H1 (cell line): ENCODE results near the gene ARTN. TPM values are rescaled to one million over a fixed set of nuclear protein-coding genes. Genes with fewer than 3 reads are reported as not detected.

Experiments
- CTCF ChIA-PET: fragments of 300-600 bp; sonication (Branson Sonifier 250); formaldehyde crosslinking; loops from one replicate; lab custom pipeline; 2021; ENCODE audit not compliant: partially characterized antibody; lab: Charles Lee
- POLR2A ChIA-PET: fragments of 300-600 bp; sonication (Branson Sonifier 250); formaldehyde crosslinking; loops from one replicate; lab custom pipeline; 2021; ENCODE audit warnings: inconsistent platforms; ENCODE audit not compliant: partially characterized antibody; lab: Charles Lee
- DNase-seq, 2 experiments: peaks; one replicate each; pipeline versions ENCODE4 v3.0.0 to v3.0.0-alpha.2; 2010 to 2022; ENCODE audit warnings: low spot score in 2 of 2, low read depth in 1 of 2, mixed read lengths in 1 of 2
- FAIRE-seq: peaks from 2 replicates; lab custom pipeline; 2011; peaks lifted over from hg19 to GRCh38; lab: Jason Lieb, UNC
- H2AFZ ChIP-seq: 2 replicates; pipeline ENCODE4 v1.8.1; 2012; ENCODE audit warnings: low read length, inconsistent platforms
- H2AK5ac ChIP-seq: 2 replicates; pipeline ENCODE4 v1.6.1; 2013; ENCODE audit warnings: low read depth, low read length
- H2BK120ac ChIP-seq: replicated peaks from 2 replicates; pipeline ENCODE3; 2013; ENCODE audit warnings: low read depth, low read length, inconsistent platforms
- H2BK12ac ChIP-seq: 2 replicates; pipeline ENCODE4 v1.6.1; 2013; ENCODE audit warnings: low read depth, low read length
- H2BK15ac ChIP-seq: 2 replicates; pipeline ENCODE4 v1.6.1; 2013; ENCODE audit warnings: low read length
- H2BK20ac ChIP-seq: 2 replicates; pipeline ENCODE4 v1.6.1; 2013; ENCODE audit warnings: low read length
- H2BK5ac ChIP-seq: 2 replicates; pipeline ENCODE4 v1.6.1; 2013; ENCODE audit warnings: low read depth, low read length
- H3K14ac ChIP-seq: 2 replicates; pipeline ENCODE4 v1.6.1; 2013; ENCODE audit warnings: inconsistent platforms; ENCODE audit not compliant: insufficient read length
- H3K18ac ChIP-seq: 2 replicates; pipeline ENCODE4 v1.6.1; 2013; ENCODE audit warnings: low read length; ENCODE audit errors: extremely low read depth
- H3K23ac ChIP-seq: 2 replicates; pipeline ENCODE4 v1.6.1; 2013; ENCODE audit warnings: inconsistent platforms; ENCODE audit not compliant: insufficient read length
- H3K23me2 ChIP-seq: 2 replicates; pipeline ENCODE4 v1.6.1; 2013; ENCODE audit warnings: low read depth, low read length
- H3K27ac ChIP-seq: 2 replicates; pipeline ENCODE4 v1.6.1; 2011; ENCODE audit warnings: low read depth, low read length, inconsistent platforms
- H3K27me3 ChIP-seq, 4 experiments: replicated peaks in 1 of 4; 1 replicate in 1 of 4; 2 replicates in 3 of 4; pipeline versions ENCODE4 v1.6.1 to v1.8.1; 2011 to 2013; ENCODE audit warnings: low read length in 3 of 4, mild to moderate bottlenecking in 3 of 4, inconsistent platforms in 2 of 4, mixed read lengths in 2 of 4, moderate library complexity in 1 of 4; ENCODE audit not compliant: control insufficient read depth in 3 of 4, insufficient read depth in 3 of 4; ENCODE audit errors: extremely low read depth in 1 of 4
- H3K36me3 ChIP-seq, 4 experiments: 2 replicates each; pipeline versions ENCODE4 v1.6.1 to v1.8.1; 2011 to 2013; ENCODE audit warnings: mild to moderate bottlenecking in 4 of 4, low read length in 3 of 4, moderate library complexity in 2 of 4, control low read depth in 1 of 4, inconsistent platforms in 1 of 4; ENCODE audit not compliant: insufficient read depth in 4 of 4, control insufficient read depth in 2 of 4
- H3K4ac ChIP-seq: replicated peaks from 2 replicates; pipeline ENCODE3; 2013; ENCODE audit warnings: low read length, low read depth, mixed read lengths, inconsistent platforms; ENCODE audit not compliant: insufficient read length
- H3K4me1 ChIP-seq, 4 experiments: replicated peaks in 1 of 4; 1 replicate in 1 of 4; 2 replicates in 3 of 4; pipeline versions ENCODE4 v1.6.1 to v1.8.1; 2011 to 2013; ENCODE audit warnings: low read length in 3 of 4, inconsistent platforms in 2 of 4, mixed read lengths in 1 of 4; ENCODE audit not compliant: insufficient read depth in 4 of 4, control insufficient read depth in 3 of 4
- H3K4me2 ChIP-seq, 2 experiments: 2 replicates each; pipeline versions ENCODE4 v1.6.1 to v1.8.1; 2011 to 2013; ENCODE audit warnings: low read depth in 2 of 2, low read length in 2 of 2, control low read depth in 1 of 2, inconsistent platforms in 1 of 2, mild to moderate bottlenecking in 1 of 2; ENCODE audit not compliant: insufficient read depth in 1 of 2
- H3K4me3 ChIP-seq, 4 experiments: fragments of 200-600, 300-600 bp in 1 of 4; sonication (generic), shearing (Covaris generic), sonication (Bioruptor Twin) in 1 of 4; 2 replicates each; pipeline versions ENCODE4 v1.5.1 to v1.8.1; 2011 to 2016; ENCODE audit warnings: low read length in 4 of 4, low read depth in 3 of 4, control low read depth in 2 of 4, inconsistent platforms in 2 of 4, mild to moderate bottlenecking in 2 of 4, mixed read lengths in 1 of 4, moderate library complexity in 1 of 4; ENCODE audit not compliant: insufficient read depth in 2 of 4; ENCODE audit errors: extremely low read depth in 1 of 4
- H3K56ac ChIP-seq: replicated peaks from 2 replicates; pipeline ENCODE3; 2013; ENCODE audit warnings: low read depth, mild to moderate bottlenecking, mixed read lengths, low read length, inconsistent platforms; ENCODE audit not compliant: insufficient read length
- H3K79me1 ChIP-seq: 2 replicates; pipeline ENCODE4 v1.6.1; 2013; ENCODE audit warnings: low read depth, low read length, control low read depth
- H3K79me2 ChIP-seq, 2 experiments: 2 replicates each; pipeline versions ENCODE4 v1.6.1 to v1.8.1; 2012 to 2013; ENCODE audit warnings: low read length in 2 of 2, mild to moderate bottlenecking in 2 of 2, inconsistent platforms in 1 of 2; ENCODE audit not compliant: insufficient read depth in 2 of 2, control insufficient read depth in 1 of 2
- H3K9ac ChIP-seq, 4 experiments: replicated peaks in 1 of 4; 1 replicate in 1 of 4; 2 replicates in 3 of 4; pipeline versions ENCODE4 v1.6.1 to v1.8.1; 2011 to 2013; ENCODE audit warnings: low read depth in 3 of 4, low read length in 3 of 4, control low read depth in 2 of 4, mild to moderate bottlenecking in 2 of 4, moderate library complexity in 2 of 4, inconsistent platforms in 1 of 4; ENCODE audit errors: extremely low read depth in 1 of 4
- H3K9me3 ChIP-seq, 2 experiments: 2 replicates each; pipeline versions ENCODE4 v1.6.1 to v1.8.1; 2012 to 2013; ENCODE audit warnings: mild to moderate bottlenecking in 2 of 2, moderate library complexity in 2 of 2, control low read depth in 1 of 2, inconsistent platforms in 1 of 2, low read depth in 1 of 2, low read length in 1 of 2, mixed read lengths in 1 of 2; ENCODE audit not compliant: insufficient read depth in 2 of 2
- H4K20me1 ChIP-seq, 2 experiments: replicated peaks in 1 of 2; 2 replicates each; pipeline versions ENCODE3 to v1.8.1; 2011 to 2013; ENCODE audit warnings: inconsistent platforms in 2 of 2, low read length in 2 of 2, mild to moderate bottlenecking in 1 of 2; ENCODE audit not compliant: insufficient read depth in 2 of 2, control insufficient read depth in 1 of 2
- H4K5ac ChIP-seq: 2 replicates; pipeline ENCODE4 v1.6.1; 2013; ENCODE audit warnings: low read length, low read depth, mixed read lengths, inconsistent platforms; ENCODE audit not compliant: insufficient read length
- H4K8ac ChIP-seq: 2 replicates; pipeline ENCODE4 v1.8.0; 2013; ENCODE audit warnings: mild to moderate bottlenecking, moderate library complexity, low read length, inconsistent platforms; ENCODE audit not compliant: insufficient read depth; ENCODE audit errors: extremely low read depth
- H4K91ac ChIP-seq: replicated peaks from 2 replicates; pipeline ENCODE3; 2013; ENCODE audit warnings: low read length, mixed read lengths, inconsistent platforms; ENCODE audit not compliant: insufficient read length
- BCL11A ChIP-seq, 2 experiments: IDR thresholded peaks; one replicate each; pipeline ENCODE4 v1.6.1; 2011; ENCODE audit warnings: low read depth in 2 of 2, low read length in 2 of 2, mild to moderate bottlenecking in 2 of 2
- CHD1 ChIP-seq: IDR thresholded peaks from 2 replicates; pipeline ENCODE4 v1.6.1; 2012; ENCODE audit warnings: low read depth, low read length, improper control_type of control experiment
- CREB1 ChIP-seq: IDR thresholded peaks from 2 replicates; pipeline ENCODE4 v1.6.1; 2012; ENCODE audit warnings: inconsistent platforms
- CTBP2 ChIP-seq: IDR thresholded peaks from 2 replicates; pipeline ENCODE4 v1.7.0; 2011; ENCODE audit warnings: borderline replicate concordance, mild to moderate bottlenecking, moderate library complexity, mixed read lengths, low read length; ENCODE audit not compliant: insufficient read depth, insufficient read length
- E2F6 ChIP-seq: IDR thresholded peaks from 2 replicates; pipeline ENCODE4 v1.6.1; 2012; ENCODE audit warnings: inconsistent platforms
- JUN ChIP-seq: IDR thresholded peaks from 2 replicates; pipeline ENCODE4 v1.6.1; 2011; ENCODE audit warnings: low read depth, mild to moderate bottlenecking, improper control_type of control experiment, low read length
- MAFK ChIP-seq: IDR thresholded peaks from 2 replicates; pipeline ENCODE4 v1.6.1; 2012; ENCODE audit warnings: low read depth, mild to moderate bottlenecking, improper control_type of control experiment, low read length
- NANOG ChIP-seq: IDR thresholded peaks from 2 replicates; pipeline ENCODE4 v1.6.1; 2011; ENCODE audit warnings: low read length, low read depth, mild to moderate bottlenecking, inconsistent platforms; ENCODE audit not compliant: insufficient read depth, poor library complexity, severe bottlenecking
- PHF8 ChIP-seq: fragments of 200-600 bp; sonication (generic); conservative IDR thresholded peaks from 2 replicates; pipeline ENCODE4 v1.7.1; 2012; ENCODE audit warnings: low read depth, mild to moderate bottlenecking, inconsistent platforms, low read length, moderate library complexity
- POLR2A ChIP-seq, 2 experiments: IDR thresholded peaks; 1 replicate in 1 of 2; 2 replicates in 1 of 2; pipeline ENCODE4 v1.6.1; 2011; ENCODE audit warnings: low read depth in 2 of 2, low read length in 2 of 2, mild to moderate bottlenecking in 2 of 2; ENCODE audit errors: control extremely low read depth in 1 of 2
- RFX5 ChIP-seq: IDR thresholded peaks from 2 replicates; pipeline ENCODE4 v1.6.1; 2011; ENCODE audit warnings: low read depth, low read length, improper control_type of control experiment, borderline replicate concordance
- SIRT6 ChIP-seq: IDR thresholded peaks from one replicate; pipeline ENCODE4 v1.7.1; 2012; ENCODE audit warnings: low read length, inconsistent platforms
- SP1 ChIP-seq: IDR thresholded peaks from 2 replicates; pipeline ENCODE4 v1.6.1; 2011; ENCODE audit warnings: low read depth, low read length
- SUZ12 ChIP-seq: fragments of 200-600 bp; sonication (generic); IDR thresholded peaks from 2 replicates; pipeline ENCODE4 v1.6.1; 2012; ENCODE audit warnings: mild to moderate bottlenecking, inconsistent platforms, low read length, moderate library complexity, mixed read lengths
- WGBS, 2 experiments: shearing (Covaris generic) in 1 of 2; methylation state at CpG; one replicate each; pipeline versions ENCODE4 v1.1.6 to v1.1.7; 2013 to 2015; ENCODE audit warnings: low lambda C conversion rate in 2 of 2, mixed read lengths in 2 of 2, inconsistent platforms in 1 of 2, low coverage in 1 of 2, missing lambda C conversion rate in 1 of 2; ENCODE audit not compliant: insufficient replicate concordance in 2 of 2, insufficient coverage in 1 of 2, insufficient read length in 1 of 2; ENCODE audit errors: extremely low coverage in 1 of 2, missing lambda C conversion rate in 1 of 2; 5-methylcytosine and 5-hydroxymethylcytosine counted together
- polyA plus RNA-seq, 7 experiments: library from polyadenylated mRNA; depleted of rRNA in 3 of 7; stranded (reverse) in 5 of 7; unstranded in 2 of 7; fragments of >200 nt in 5 of 7; fragments of 200-250 nt in 2 of 7; gene quantifications; 1 replicate in 5 of 7; 2 replicates in 1 of 7; 4 replicates in 1 of 7; pipeline versions ENCODE4 v1.2.1 to v1.2.3, GENCODE V29; 2011 to 2013; ENCODE audit warnings: missing spikeins in 2 of 7, mixed read lengths in 2 of 7
- total RNA-seq: library from RNA; stranded (reverse); fragmentation: NEBNext Ultra II Directional; extraction: Animal tissue kit (Norgen Biotek cat#: 25700); gene quantifications from 2 replicates; pipeline ENCODE4 v1.2.1, GENCODE V29; 2021

The ARTN gene
- total and polyA plus RNA-seq, 2 of the 8 experiments (the other 6 are each of a cell fraction or from before 2014, with no cell fraction given) = 13.5 to 22.7 TPM

- Histone ChIP-seq H3K27me3 (no peaks in the 10 kb centered on the region), H2BK120ac (no peak overlapping the region), H3K23ac (no peak overlapping the region), H3K36me3 (peaks cover 2 to 35% (median 18%) of the 10 kb centered on the region in 4 experiments; a peak in 7 of 8 replicates), H2BK12ac (no peak overlapping the region), H4K8ac (no peak overlapping the region), H3K79me1 (peaks cover 22% of the 10 kb centered on the region), H3K4me3 (no peak overlapping the region), H3K14ac (no peak overlapping the region), H3K18ac (no peak overlapping the region), H4K5ac (no peak overlapping the region), H3K4ac (no peak overlapping the region), H2BK15ac (no peak overlapping the region), H4K20me1 (peaks cover 2 to 24% of the 10 kb centered on the region in 2 experiments), H3K23me2 (peaks cover 27% of the 10 kb centered on the region), H2BK20ac (no peak overlapping the region), H2AFZ (no peak overlapping the region), H3K56ac (no peak overlapping the region), H3K4me2 (no peak overlapping the region), H3K9me3 (no peaks in the 10 kb centered on the region), H4K91ac (no peak overlapping the region), H3K79me2 (peaks cover 0 to 24% of the 10 kb centered on the region in 2 experiments; a peak in 2 of 4 replicates), H2AK5ac (no peak overlapping the region), H2BK5ac (no peak overlapping the region), H3K4me1 (peaks cover 4 to 22% (median 16%) of the 10 kb centered on the region in 4 experiments), H3K9ac (no peak overlapping the region), H3K27ac (no peak overlapping the region)
- FAIRE-seq (no peak), DNase-seq (no peak)
- ChIA-PET POLR2A (interaction anchor here (1.0 to 12.9 kb wide), 4 partner anchors 13 to 54 kb away, joined by 3 to 189 read pairs (median 8); partner anchors contain the start of genes CCDC24 and SLC6A9), CTCF (interaction anchor here (0.6 to 5.0 kb wide), 8 partner anchors 12 to 216 kb away, joined by 3 to 34 read pairs (median 4); partner anchors contain the start of genes CCDC24 and IPO13)
- WGBS, 2 experiments = 91% methylated on average over 8 of the region's 8 CpGs; no CpG with 5 or more reads in 1 of the 2 experiments
- no peak for TF ChIP-seq SIRT6
- no peak for TF ChIP-seq MAFK
- TF ChIP-seq CHD1 = no peak
- no peak for TF ChIP-seq CTBP2
- no peak for TF ChIP-seq CREB1
- no peak for TF ChIP-seq SUZ12
- TF ChIP-seq POLR2A (IDR thresholded peaks at IDR 0.05; ENCODE audit: control extremely low read depth in 1 of 2, low read depth in 2 of 2, low read length in 2 of 2) = no peak
- TF ChIP-seq NANOG = no peak
- TF ChIP-seq SP1 = no peak
- no peak for TF ChIP-seq BCL11A (IDR thresholded peaks at IDR 0.05; ENCODE audit: low read depth in 2 of 2, low read length in 2 of 2)
- no peak for TF ChIP-seq JUN
- no peak for TF ChIP-seq RFX5
- no peak for TF ChIP-seq E2F6
- no peak for TF ChIP-seq PHF8
These were observed 43.3 kb downstream of the ARTN start for GRCh38 chr1:43976890-43977289.
